Left colon (tissue), 2 donors: ENCODE measurements around the gene POTEF. TPM values are rescaled to one million over a fixed set of nuclear protein-coding genes. Genes with fewer than 3 reads are reported as not detected.

ENCODE experiments used
- total RNA-seq, 2 donors: library from RNA; stranded (reverse); fragmentation: NEBNext Ultra II Directional; extraction: Animal tissue kit (Norgen Biotek cat#: 25700); gene quantifications; one replicate each; pipeline ENCODE4 v1.2.1, GENCODE V29; 2021
- donor health status: DM: no; HTN: no; CAD: no.
- donor health status: DM: yes; HTN: yes; CAD: no.

POTEF gene
- total RNA-seq, 2 donors from 2014 or later = not detected

Other genes starting within 250 kb of the POTEF start
- gene RAB6C, start 149.6 kb downstream of the POTEF start, total RNA-seq = under 1 TPM in 1 of 2 donors, not detected in 1; 0.15 TPM
- gene CCDC74B, start 15.9 kb upstream of the POTEF start, total RNA-seq = under 1 TPM; 0.49 to 0.73 TPM
- gene SMPD4, start 52.4 kb upstream of the POTEF start, total RNA-seq = 10 to 100 TPM; 30.2 to 41.3 TPM
- 100 to 1,000 TPM; 214 to 244 TPM for gene MZT2B, start 53.0 kb upstream of the POTEF start, total RNA-seq
- gene TUBA3E, start 69.2 kb upstream of the POTEF start, total RNA-seq = not detected
- gene IMP4, start 213.7 kb upstream of the POTEF start, total RNA-seq = 10 to 100 TPM; 60.7 to 74.8 TPM
- gene PTPN18, start 226.8 kb upstream of the POTEF start, total RNA-seq = 100 to 1,000 TPM; 112 to 168 TPM